ENCODE data around the gene ZNF580. TPM values are rescaled to one million over a fixed set of nuclear protein-coding genes. Genes with fewer than 3 reads are reported as not detected.
A peak's percentile ranks its signal among the peaks of the same experiment; 100 is the strongest.

The ZNF580 gene
- total and polyA plus RNA-seq, 2 of the 13 experiments (the other 11 are each of a cell fraction or from before 2014, with no cell fraction given), result 4.4 to 6.0 TPM

- TF ChIP-seq PAXIP1 (CRISPR knock-in tag; conservative IDR thresholded peaks at IDR 0.05) (0 out of 2 replicates have a peak, but pooled peaks have one; percentile 22), ZNF20 (CRISPR knock-in tag; IDR thresholded peaks at IDR 0.05) (no peak), SETDB1 (CRISPR knock-in tag; IDR thresholded peaks at IDR 0.05; ENCODE audit: borderline replicate concordance) (no peak), KLF11 (CRISPR knock-in tag; IDR thresholded peaks at IDR 0.05) (no peak), EHMT2 (IDR thresholded peaks at IDR 0.05; ENCODE audit: borderline replicate concordance, low read depth, low read length) (no peak), ZNF770 (CRISPR knock-in tag; IDR thresholded peaks at IDR 0.05) (peak; percentile 89; the same call in 1 of the 2 replicates), PTBP1 (IDR thresholded peaks at IDR 0.05; ENCODE audit: low read depth, low read length, poor library complexity, severe bottlenecking) (no peak), CSRNP2 (CRISPR knock-in tag; conservative IDR thresholded peaks at IDR 0.05; ENCODE audit: low read depth) (no peak), RERE (CRISPR knock-in tag; IDR thresholded peaks at IDR 0.05; ENCODE audit: low read depth) (no peak), ZNF543 (CRISPR knock-in tag; IDR thresholded peaks at IDR 0.05) (0 out of 2 replicates have a peak, but pooled peaks have one; percentile 37), CSRNP1 (CRISPR knock-in tag; IDR thresholded peaks at IDR 0.05) (no peak), NR2F6 (IDR thresholded peaks at IDR 0.05) (no peak), NR2F6 (CRISPR knock-in tag; IDR thresholded peaks at IDR 0.05) (no peak)
Observed at GRCh38 chr19:55624109-55625003, 16.4 kb upstream of the ZNF580 start, which contains the start of gene ZNF784 (continued).
